Transverse colon (tissue), 4 donors: ENCODE results near the gene RCN1.

ENCODE experiments used
- CTCF ChIP-seq, 5 experiments: fragments of 200-600 bp in 3 of 5; fragments of 450-650 bp in 2 of 5; sonication (generic) in 3 of 5; IDR thresholded peaks; 1 replicate in 2 of 5; 2 replicates in 3 of 5; pipeline ENCODE4 v1.5.1; 2016 to 2017; ENCODE audit warnings: antibody characterized with exemption in 5 of 5, inconsistent platforms in 3 of 5, mild to moderate bottlenecking in 2 of 5, moderate library complexity in 1 of 5
- EP300 ChIP-seq: sonication (generic); formaldehyde crosslinking; IDR thresholded peaks from one replicate; pipeline ENCODE4 v1.6.1; 2017; ENCODE audit warnings: antibody characterized with exemption, low read depth
- POLR2A ChIP-seq: fragments of 450-650 bp; IDR thresholded peaks from one replicate; pipeline ENCODE4 v1.6.1; 2016; ENCODE audit warnings: antibody characterized with exemption, mild to moderate bottlenecking, moderate library complexity
- POLR2AphosphoS5 ChIP-seq, 3 donors: sonication (generic); formaldehyde crosslinking; IDR thresholded peaks; one replicate each; pipeline ENCODE4 v1.6.1; 2016; ENCODE audit warnings: antibody characterized with exemption in 3 of 3

GRCh38 chr11:32113200-32113919, 22.5 kb downstream of the RCN1 start:
- no peak for TF ChIP-seq POLR2A
- TF ChIP-seq CTCF (IDR thresholded peaks at IDR 0.05), result no peak
- no peak for TF ChIP-seq POLR2AphosphoS5 (IDR thresholded peaks at IDR 0.05)
- no peak for TF ChIP-seq EP300
